Measurements from ENCODE around the gene TENM3. TPM values are rescaled to one million over a fixed set of nuclear protein-coding genes. Genes with fewer than 3 reads are reported as not detected.

Gene TENM3
- total RNA-seq, 1 experiment from 2014 or later: 0.87 TPM

DNA sequence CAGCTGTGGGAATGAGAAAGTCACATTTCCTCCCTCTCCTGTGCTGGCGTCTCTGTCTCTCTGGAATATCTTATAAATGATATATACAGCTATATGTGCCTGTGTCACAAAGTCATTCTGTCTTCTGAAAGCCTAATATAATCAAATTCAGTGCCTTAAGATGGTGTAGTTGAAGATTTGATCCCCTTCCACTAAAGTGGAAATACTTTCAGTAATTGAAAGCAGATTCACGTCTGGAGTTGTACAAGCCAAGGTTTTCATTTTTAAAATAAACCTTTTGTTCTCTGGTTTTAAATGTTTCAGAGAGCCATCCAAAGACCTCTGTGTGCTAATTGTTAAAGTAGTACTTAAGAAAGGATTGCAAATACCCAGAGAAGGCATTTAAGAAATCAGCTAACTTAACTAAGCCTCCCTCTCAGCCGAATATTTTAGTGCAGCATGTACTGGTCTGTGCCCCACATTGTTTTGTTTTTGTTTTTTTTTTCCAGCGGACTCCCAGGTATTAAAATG, 206.8 kb downstream of the TENM3 start:
- ChIA-PET POLR2A (ENCODE audit: unreplicated experiment) (no interaction called here), CTCF (no interaction called here)
- peak overlapping the region; percentile 81 for H3K4me2 ChIP-seq (ENCODE audit: low read length)
- no TSS peak for BruUV-seq (replicated peaks)
- H3K9me2 ChIP-seq (replicated peaks; ENCODE audit: low read length): no peaks in the 10 kb centered on the region
- H3K9me3 ChIP-seq (ENCODE audit: low read length): no peaks in the 10 kb centered on the region
- peaks cover 34% of the 10 kb centered on the region for H3K27me3 ChIP-seq (ENCODE audit: low read length)
- intact Hi-C loops (cut with micrococcal nuclease): loop anchor here (10.0 kb wide), 1 partner anchor 805 kb away; no protein-coding TSS in a partner anchor
- H3K36me3 ChIP-seq (ENCODE audit: low read depth, low read length): no peaks in the 10 kb centered on the region
- peak overlapping the region; percentile 63 for H2AFZ ChIP-seq (ENCODE audit: low read length)
- H4K20me1 ChIP-seq (ENCODE audit: low read length): no peaks in the 10 kb centered on the region
- H3K4me3 ChIP-seq (ENCODE audit: low read length): peak overlapping the region; percentile 70
- 0 out of 2 replicates have a peak overlapping the region, but pooled peaks have one; percentile 15 for H3K9ac ChIP-seq (ENCODE audit: low read length)
- no peak overlapping the region for H3K27ac ChIP-seq (ENCODE audit: low read length)
- TF ChIP-seq EZH2 (IDR thresholded peaks at IDR 0.05; ENCODE audit: low read length, unreplicated experiment): no peak
- TF ChIP-seq, protein P1, sequence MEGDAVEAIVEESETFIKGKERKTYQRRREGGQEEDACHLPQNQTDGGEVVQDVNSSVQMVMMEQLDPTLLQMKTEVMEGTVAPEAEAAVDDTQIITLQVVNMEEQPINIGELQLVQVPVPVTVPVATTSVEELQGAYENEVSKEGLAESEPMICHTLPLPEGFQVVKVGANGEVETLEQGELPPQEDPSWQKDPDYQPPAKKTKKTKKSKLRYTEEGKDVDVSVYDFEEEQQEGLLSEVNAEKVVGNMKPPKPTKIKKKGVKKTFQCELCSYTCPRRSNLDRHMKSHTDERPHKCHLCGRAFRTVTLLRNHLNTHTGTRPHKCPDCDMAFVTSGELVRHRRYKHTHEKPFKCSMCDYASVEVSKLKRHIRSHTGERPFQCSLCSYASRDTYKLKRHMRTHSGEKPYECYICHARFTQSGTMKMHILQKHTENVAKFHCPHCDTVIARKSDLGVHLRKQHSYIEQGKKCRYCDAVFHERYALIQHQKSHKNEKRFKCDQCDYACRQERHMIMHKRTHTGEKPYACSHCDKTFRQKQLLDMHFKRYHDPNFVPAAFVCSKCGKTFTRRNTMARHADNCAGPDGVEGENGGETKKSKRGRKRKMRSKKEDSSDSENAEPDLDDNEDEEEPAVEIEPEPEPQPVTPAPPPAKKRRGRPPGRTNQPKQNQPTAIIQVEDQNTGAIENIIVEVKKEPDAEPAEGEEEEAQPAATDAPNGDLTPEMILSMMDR (conservative IDR thresholded peaks at IDR 0.05; ENCODE audit: low read depth, low read length): no peak
- TF ChIP-seq EZH2phosphoT487 (IDR thresholded peaks at IDR 0.05; ENCODE audit: borderline replicate concordance, low read length): no peak
- ATAC-seq (no peak), DNase-seq (no peak)
- H3K4me1 ChIP-seq (ENCODE audit: insufficient read depth, low read length): 0 out of 2 replicates have a peak, but pooled peaks cover 5% of the 10 kb centered on the region
- H3K79me2 ChIP-seq (ENCODE audit: low read length): no peaks in the 10 kb centered on the region
- H3F3A ChIP-seq (ENCODE audit: low read length, unreplicated experiment): no peaks in the 10 kb centered on the region

DNA sequence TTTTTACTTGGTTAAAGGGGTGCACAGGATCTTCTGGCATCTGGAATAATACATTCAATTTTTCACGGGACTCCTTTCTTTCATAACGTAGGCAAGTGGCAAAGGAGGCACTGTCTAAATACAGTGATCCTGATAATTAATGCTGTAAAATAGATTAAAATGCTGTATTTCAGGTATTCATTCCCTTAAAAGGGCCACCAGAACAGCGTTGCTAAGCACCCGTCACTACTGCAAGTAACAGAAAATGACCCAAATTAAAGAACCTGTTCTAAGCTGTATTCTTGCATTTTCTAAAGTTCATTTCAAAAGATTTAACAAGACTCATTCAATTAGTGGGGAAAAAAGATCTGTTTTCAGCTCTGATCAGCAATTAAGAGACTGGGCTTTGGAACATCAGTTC, 208.2 kb downstream of the TENM3 start:
- ATAC-seq (no peak), DNase-seq (no peak)
- POLR2A ChIA-PET (ENCODE audit: unreplicated experiment): no interaction called here
- no peaks in the 10 kb centered on the region for H3K79me2 ChIP-seq (ENCODE audit: low read length)
- H3K4me2 ChIP-seq (ENCODE audit: low read length): no peak overlapping the region
- CTCF ChIA-PET: no interaction called here
- H3K4me1 ChIP-seq (ENCODE audit: insufficient read depth, low read length): 0 out of 2 replicates have a peak, but pooled peaks cover 5% of the 10 kb centered on the region
- intact Hi-C loops (cut with micrococcal nuclease): loop anchor here (10.0 kb wide), 1 partner anchor 803 kb away; no protein-coding TSS in a partner anchor
- no peak overlapping the region for H3K27ac ChIP-seq (ENCODE audit: low read length)
- H3F3A ChIP-seq (ENCODE audit: low read length, unreplicated experiment): no peaks in the 10 kb centered on the region
- no peaks in the 10 kb centered on the region for H3K36me3 ChIP-seq (ENCODE audit: low read depth, low read length)
- H3K4me3 ChIP-seq (ENCODE audit: low read length): no peak overlapping the region
- H3K9ac ChIP-seq (ENCODE audit: low read length): no peak overlapping the region
- no peaks in the 10 kb centered on the region for H4K20me1 ChIP-seq (ENCODE audit: low read length)
- no peaks in the 10 kb centered on the region for H3K9me3 ChIP-seq (ENCODE audit: low read length)
- BruUV-seq (replicated peaks): no TSS peak
- no peak for TF ChIP-seq EZH2 (IDR thresholded peaks at IDR 0.05; ENCODE audit: low read length, unreplicated experiment)
- TF ChIP-seq, protein P1 (conservative IDR thresholded peaks at IDR 0.05; ENCODE audit: low read depth, low read length): no peak
- TF ChIP-seq EZH2phosphoT487 (IDR thresholded peaks at IDR 0.05; ENCODE audit: borderline replicate concordance, low read length): no peak
- H3K27me3 ChIP-seq (ENCODE audit: low read length): peaks cover 34% of the 10 kb centered on the region
- no peak overlapping the region for H2AFZ ChIP-seq (ENCODE audit: low read length)
- H3K9me2 ChIP-seq (replicated peaks; ENCODE audit: low read length): no peaks in the 10 kb centered on the region

DNA sequence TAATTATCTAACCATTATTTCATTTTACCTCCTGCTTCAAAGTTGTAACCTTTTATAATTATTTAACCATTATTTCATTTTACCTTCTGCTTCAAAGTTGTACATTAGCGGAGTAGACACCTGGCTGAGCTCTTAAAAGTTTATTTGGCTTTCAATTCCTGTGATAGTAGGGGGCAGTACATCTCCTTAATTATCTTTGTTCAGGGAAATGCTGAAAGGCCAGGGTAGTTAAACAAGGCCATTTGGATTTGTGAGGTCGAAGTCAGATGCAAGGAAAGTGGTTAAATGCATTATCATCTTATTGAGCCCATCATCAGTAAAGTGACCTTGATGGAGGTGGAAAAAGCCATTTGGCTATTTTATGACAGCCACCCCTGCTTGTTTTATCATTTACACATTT, 210.6 kb downstream of the TENM3 start:
- ATAC-seq (no peak), DNase-seq (no peak)
- Histone ChIP-seq H3K27ac (ENCODE audit: low read length) (no peak overlapping the region), H3K36me3 (ENCODE audit: low read depth, low read length) (no peaks in the 10 kb centered on the region), H3K79me2 (ENCODE audit: low read length) (no peaks in the 10 kb centered on the region), H3K4me3 (ENCODE audit: low read length) (no peak overlapping the region), H3K9ac (ENCODE audit: low read length) (no peak overlapping the region), H3K4me1 (ENCODE audit: insufficient read depth, low read length) (0 out of 2 replicates have a peak, but pooled peaks cover 5% of the 10 kb centered on the region), H3K9me3 (ENCODE audit: low read length) (no peaks in the 10 kb centered on the region), H2AFZ (ENCODE audit: low read length) (no peak overlapping the region), H3K9me2 (replicated peaks; ENCODE audit: low read length) (no peaks in the 10 kb centered on the region), H3K4me2 (ENCODE audit: low read length) (no peak overlapping the region), H3F3A (ENCODE audit: low read length, unreplicated experiment) (no peaks in the 10 kb centered on the region), H3K27me3 (ENCODE audit: low read length) (peaks cover 23% of the 10 kb centered on the region), H4K20me1 (ENCODE audit: low read length) (no peaks in the 10 kb centered on the region)
- ChIA-PET POLR2A (ENCODE audit: unreplicated experiment) (no interaction called here), CTCF (no interaction called here)
- intact Hi-C loops (cut with micrococcal nuclease): loop anchor here (2.0 to 10.0 kb wide), 2 partner anchors 295 to 801 kb away; no protein-coding TSS in a partner anchor
- BruUV-seq (replicated peaks): no TSS peak
- TF ChIP-seq EZH2 (IDR thresholded peaks at IDR 0.05; ENCODE audit: low read length, unreplicated experiment): no peak
- TF ChIP-seq EZH2phosphoT487 (IDR thresholded peaks at IDR 0.05; ENCODE audit: borderline replicate concordance, low read length): no peak
- TF ChIP-seq, protein P1 (conservative IDR thresholded peaks at IDR 0.05; ENCODE audit: low read depth, low read length): no peak
